Jurkat, Clone E6-1 (cell line): ENCODE data around the gene IFI6.
"Not testable (repeated sequence)": the region's sequence is repeated elsewhere in the genome, so short reads cannot be mapped to it uniquely, and the experiment has no call there.

Source experiments
- DNase-seq: peaks from one replicate; pipeline ENCODE4 v3.0.0-alpha.2; 2011; ENCODE audit warnings: low read depth, low spot score
- H3K4me3 ChIP-seq: 2 replicates; pipeline ENCODE4 v1.5.1; 2011; ENCODE audit warnings: mild to moderate bottlenecking, low read length, control low read depth, moderate library complexity

IFI6 gene

GRCh38 chr1:27680225-27680791, 8.3 kb upstream of the IFI6 start:
- not testable (repeated sequence) for DNase-seq, H3K4me3 ChIP-seq

- DNase-seq: no peak
Observed at GRCh38 chr1:27678747-27679146, 6.8 kb upstream of the IFI6 start.

GRCh38 chr1:27676410-27676809, 4.4 kb upstream of the IFI6 start:
- no peak overlapping the region for H3K4me3 ChIP-seq
- no peak for DNase-seq

More at GRCh38 chr1:27678747-27679146, 6.8 kb upstream of the IFI6 start:
- no peak overlapping the region for H3K4me3 ChIP-seq

GRCh38 chr1:27672750-27673112, 739 bp upstream of the IFI6 start:
- H3K4me3 ChIP-seq: peak overlapping the region; percentile 49
- no peak for DNase-seq

GRCh38 chr1:27669876-27670275, 2.1 kb downstream of the IFI6 start:
- no peak overlapping the region for H3K4me3 ChIP-seq
- DNase-seq: no peak

- H3K4me3 ChIP-seq: peak overlapping the region; percentile 42
- DNase-seq: peak; percentile 51
Observed at GRCh38 chr1:27668808-27669723, 2.9 kb downstream of the IFI6 start.

GRCh38 chr1:27668121-27668807, 3.7 kb downstream of the IFI6 start:
- no peak overlapping the region for H3K4me3 ChIP-seq
- no peak for DNase-seq

GRCh38 chr1:27666791-27667254, 5.2 kb downstream of the IFI6 start:
- H3K4me3 ChIP-seq: no peak overlapping the region
- DNase-seq: no peak

- DNase-seq: no peak
- no peak overlapping the region for H3K4me3 ChIP-seq
Observed at GRCh38 chr1:27666294-27666693, 5.7 kb downstream of the IFI6 start.

GRCh38 chr1:27665016-27665651, 6.9 kb downstream of the IFI6 start:
- no peak overlapping the region for H3K4me3 ChIP-seq
- no peak for DNase-seq

- DNase-seq: no peak
- H3K4me3 ChIP-seq: no peak overlapping the region
Observed at GRCh38 chr1:27664291-27664690, 7.7 kb downstream of the IFI6 start.

GRCh38 chr1:27662707-27663393, 9.1 kb downstream of the IFI6 start:
- H3K4me3 ChIP-seq: peak overlapping the region; percentile 52
- peak; percentile 95 for DNase-seq

GRCh38 chr1:27662261-27662660, 9.7 kb downstream of the IFI6 start:
- peak overlapping the region; percentile 52 for H3K4me3 ChIP-seq
- no peak for DNase-seq

- H3K4me3 ChIP-seq: no peak overlapping the region
Observed at GRCh38 chr1:27661412-27662075, 10.4 kb downstream of the IFI6 start.

GRCh38 chr1:27660300-27660835, 11.6 kb downstream of the IFI6 start:
- peak overlapping the region; percentile 74 for H3K4me3 ChIP-seq
- DNase-seq: no peak

More at GRCh38 chr1:27661412-27662075, 10.4 kb downstream of the IFI6 start:
- no peak for DNase-seq

GRCh38 chr1:27659497-27660299, 12.3 kb downstream of the IFI6 start:
- H3K4me3 ChIP-seq: peak overlapping the region; percentile 74
- DNase-seq: peak; percentile 80

GRCh38 chr1:27658951-27659496, 13.0 kb downstream of the IFI6 start:
- H3K4me3 ChIP-seq: peak overlapping the region; percentile 74
- DNase-seq: peak; percentile 49
